HepG2 (cell line): ENCODE data around the gene TRNP1. TPM values are rescaled to one million over a fixed set of nuclear protein-coding genes. Genes with fewer than 3 reads are reported as not detected.
A peak's percentile ranks its signal among the peaks of the same experiment; 100 is the strongest.

Source experiments
- ARID2 ChIP-seq: sonication (generic); formaldehyde crosslinking; IDR thresholded peaks from 2 replicates; pipeline ENCODE4 v1.8.1; 2022; ENCODE audit warnings: mild to moderate bottlenecking, missing genetic modification reagents, borderline replicate concordance
- ATRX ChIP-seq: sonication (generic); formaldehyde crosslinking; IDR thresholded peaks from 2 replicates; pipeline ENCODE4 v1.4.0; 2020; ENCODE audit warnings: missing genetic modification reagents, borderline replicate concordance
- CREM ChIP-seq, 2 experiments: sonication (generic) in 1 of 2; formaldehyde crosslinking in 1 of 2; IDR thresholded peaks; 2 replicates each; pipeline versions ENCODE4 v1.4.0 to v1.6.1; 2016 to 2020; ENCODE audit warnings: antibody characterized with exemption in 1 of 2, mild to moderate bottlenecking in 1 of 2, missing genetic modification reagents in 1 of 2
- FOXP4 ChIP-seq: sonication (generic); formaldehyde crosslinking; IDR thresholded peaks from 2 replicates; pipeline ENCODE4 v1.4.0; 2020; ENCODE audit warnings: missing genetic modification reagents
- GABPB1 ChIP-seq: IDR thresholded peaks from 2 replicates; pipeline ENCODE4 v1.6.1; 2016; ENCODE audit warnings: mild to moderate bottlenecking, missing genetic modification reagents, moderate library complexity, missing compliant biosample characterization
- GATAD1 ChIP-seq: IDR thresholded peaks from 2 replicates; pipeline ENCODE4 v1.6.1; 2016; ENCODE audit warnings: missing genetic modification reagents, missing compliant biosample characterization
- GATAD2A ChIP-seq: IDR thresholded peaks from 2 replicates; pipeline ENCODE4 v1.6.1; 2016
- GTF3A ChIP-seq: sonication (generic); formaldehyde crosslinking; conservative IDR thresholded peaks from 2 replicates; pipeline ENCODE4 v1.4.0; 2020; ENCODE audit warnings: mild to moderate bottlenecking, missing genetic modification reagents
- HDAC6 ChIP-seq: fragments of 200-600 bp; sonication (generic); IDR thresholded peaks from 2 replicates; pipeline ENCODE4 v1.7.0; 2017; ENCODE audit warnings: mild to moderate bottlenecking, antibody characterized with exemption, low read length, low read depth
- MED8 ChIP-seq: sonication (generic); formaldehyde crosslinking; IDR thresholded peaks from 2 replicates; pipeline ENCODE4 v1.8.1; 2023; ENCODE audit warnings: mild to moderate bottlenecking, missing genetic modification reagents; ENCODE audit not compliant: insufficient replicate concordance
- NR3C1 ChIP-seq: sonication (generic); formaldehyde crosslinking; IDR thresholded peaks from 2 replicates; pipeline ENCODE4 v1.4.0; 2020; ENCODE audit warnings: missing genetic modification reagents
- PAX8 ChIP-seq: sonication (generic); formaldehyde crosslinking; IDR thresholded peaks from 2 replicates; pipeline ENCODE4 v1.8.0; 2022; ENCODE audit warnings: mild to moderate bottlenecking, missing genetic modification reagents, borderline replicate concordance
- STAG1 ChIP-seq: sonication (generic); formaldehyde crosslinking; IDR thresholded peaks from 2 replicates; pipeline ENCODE4 v1.4.0; 2020; ENCODE audit warnings: missing genetic modification reagents
- TFDP1 ChIP-seq: IDR thresholded peaks from 2 replicates; pipeline ENCODE4 v1.6.1; 2016; ENCODE audit warnings: missing compliant biosample characterization, missing genetic modification reagents, borderline replicate concordance
- ZBTB2 ChIP-seq: sonication (generic); formaldehyde crosslinking; IDR thresholded peaks from 2 replicates; pipeline ENCODE4 v1.8.0; 2022; ENCODE audit warnings: low read depth, missing genetic modification reagents
- ZIK1 ChIP-seq: sonication (generic); formaldehyde crosslinking; IDR thresholded peaks from 2 replicates; pipeline ENCODE4 v1.5.0; 2020; ENCODE audit warnings: mild to moderate bottlenecking, low read depth, missing genetic modification reagents, borderline replicate concordance
- ZNF180 ChIP-seq: sonication (generic); formaldehyde crosslinking; IDR thresholded peaks from 2 replicates; pipeline ENCODE4 v1.4.0; 2020; ENCODE audit warnings: low read depth, missing genetic modification reagents, borderline replicate concordance
- ZNF20 ChIP-seq: sonication (generic); formaldehyde crosslinking; IDR thresholded peaks from 2 replicates; pipeline ENCODE4 v1.4.0; 2020; ENCODE audit warnings: mild to moderate bottlenecking, moderate library complexity, missing genetic modification reagents
- ZNF235 ChIP-seq: sonication (generic); formaldehyde crosslinking; IDR thresholded peaks from 2 replicates; pipeline ENCODE4 v1.8.1; 2023; ENCODE audit warnings: mild to moderate bottlenecking, missing genetic modification reagents, borderline replicate concordance
- ZNF383 ChIP-seq: sonication (generic); formaldehyde crosslinking; IDR thresholded peaks from 2 replicates; pipeline ENCODE4 v1.4.0; 2020; ENCODE audit warnings: missing genetic modification reagents, mild to moderate bottlenecking, borderline replicate concordance
- ZNF580 ChIP-seq: IDR thresholded peaks from 2 replicates; pipeline ENCODE4 v1.6.1; 2016; ENCODE audit warnings: low read depth, borderline replicate concordance
- ZNF691 ChIP-seq: sonication (generic); formaldehyde crosslinking; IDR thresholded peaks from 2 replicates; pipeline ENCODE4 v1.4.0; 2020; ENCODE audit warnings: missing genetic modification reagents, low read depth, mild to moderate bottlenecking, borderline replicate concordance
- polyA plus RNA-seq, 8 experiments: library from polyadenylated mRNA; depleted of rRNA in 3 of 8; stranded (reverse) in 7 of 8; unstranded in 1 of 8; fragments of >200 nt; fragmentation: Illumina TruSeq in 4 of 8; extraction: Trizol in 4 of 8; gene quantifications; 2 replicates each; pipeline versions ENCODE4 v1.2.1 to v1.2.3, GENCODE V29; 2011 to 2016; ENCODE audit warnings: low read depth in 4 of 8, missing spikeins in 1 of 8, mixed read lengths in 1 of 8; ENCODE audit not compliant: insufficient read depth in 1 of 8
- total RNA-seq, 5 experiments: library from RNA; depleted of rRNA; stranded (reverse); fragments of >200 nt; fragmentation: Illumina TruSeq; extraction: Trizol; gene quantifications; 2 replicates each; pipeline ENCODE4 v1.2.3, GENCODE V29; 2016; ENCODE audit warnings: low read depth in 1 of 5

Gene TRNP1
- total and polyA plus RNA-seq, 2 of the 13 experiments (the other 11 are each of a cell fraction or from before 2014, with no cell fraction given), result 42.0 to 158 TPM

GRCh38 chr1:27027575-27028250 lies 34.2 kb downstream of the TRNP1 start (continued):
- no peak for TF ChIP-seq GABPB1 (CRISPR knock-in tag)
- no peak for TF ChIP-seq ARID2
- TF ChIP-seq GATAD1 (CRISPR knock-in tag), result 0 out of 2 replicates have a peak, but pooled peaks have one; percentile 19
- TF ChIP-seq TFDP1 (CRISPR knock-in tag), result peak; percentile 22; the same call in 1 of the 2 replicates
- no peak for TF ChIP-seq HDAC6
- no peak for TF ChIP-seq ZBTB2 (CRISPR knock-in tag)
- no peak for TF ChIP-seq NR3C1
- TF ChIP-seq ZNF20 (CRISPR knock-in tag), result no peak
- no peak for TF ChIP-seq ZNF691 (CRISPR knock-in tag)
- TF ChIP-seq CREM (IDR thresholded peaks at IDR 0.05), result no peak
- TF ChIP-seq CREM (CRISPR knock-in tag; IDR thresholded peaks at IDR 0.05), result no peak
- TF ChIP-seq ZNF235 (CRISPR knock-in tag), result no peak
- no peak for TF ChIP-seq ZNF383 (CRISPR knock-in tag)
- TF ChIP-seq ZNF580 (CRISPR knock-in tag), result no peak
- TF ChIP-seq STAG1 (CRISPR knock-in tag), result no peak
- peak; percentile 56; the same call in 1 of the 2 replicates for TF ChIP-seq GATAD2A (CRISPR knock-in tag)
- no peak for TF ChIP-seq GTF3A (CRISPR knock-in tag)
- no peak for TF ChIP-seq MED8 (CRISPR knock-in tag)
- TF ChIP-seq PAX8, result no peak
- TF ChIP-seq FOXP4 (CRISPR knock-in tag), result no peak
- no peak for TF ChIP-seq ZNF180 (CRISPR knock-in tag)
- TF ChIP-seq ATRX (CRISPR knock-in tag), result no peak
- no peak for TF ChIP-seq ZIK1 (CRISPR knock-in tag)
